Measurements from ENCODE around the gene CNOT6. TPM values are rescaled to one million over a fixed set of nuclear protein-coding genes. Genes with fewer than 3 reads are reported as not detected.

Gene CNOT6
- polyA plus RNA-seq, 1 donor = 23.0 TPM

DNA sequence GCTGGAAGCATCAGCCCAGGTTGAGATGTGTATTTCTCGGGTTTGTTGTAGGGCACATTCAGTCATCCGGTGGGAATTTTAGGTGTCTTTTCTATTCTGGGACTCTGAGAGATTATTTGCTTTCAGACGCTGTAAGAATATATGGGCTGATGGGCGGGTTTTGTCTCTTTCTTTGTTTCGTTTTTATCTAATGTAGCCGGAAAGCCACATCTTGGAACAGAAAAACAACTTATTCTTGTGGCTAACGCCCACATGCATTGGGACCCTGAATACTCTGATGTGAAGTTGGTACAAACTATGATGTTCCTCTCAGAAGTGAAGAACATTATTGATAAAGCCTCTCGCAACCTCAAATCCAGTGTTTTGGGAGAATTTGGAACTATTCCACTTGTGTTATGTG is 74.7 kb downstream of the CNOT6 start:
- DNase-seq (ENCODE audit: low read depth) = no peak

DNA sequence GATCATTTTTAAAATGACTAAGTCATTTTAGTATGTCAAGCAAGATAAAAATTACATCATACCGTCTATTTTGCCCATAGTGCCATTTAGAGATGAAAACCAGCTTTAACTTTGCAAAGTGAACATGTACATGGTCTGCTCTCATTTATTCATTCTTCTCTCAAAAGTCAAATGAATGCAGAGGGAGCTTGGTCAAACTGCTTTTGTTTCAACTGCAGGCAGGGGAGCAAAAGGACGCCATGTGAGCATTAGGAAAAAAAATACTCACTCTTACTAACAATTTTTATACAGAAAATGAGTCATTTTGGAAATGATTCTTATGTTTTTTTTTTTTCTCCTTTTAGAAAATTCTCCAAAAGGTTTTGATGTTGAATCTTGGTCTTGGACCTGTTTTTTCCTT is 81.4 kb downstream of the CNOT6 start:
- no peak for DNase-seq (ENCODE audit: low read depth)

DNA sequence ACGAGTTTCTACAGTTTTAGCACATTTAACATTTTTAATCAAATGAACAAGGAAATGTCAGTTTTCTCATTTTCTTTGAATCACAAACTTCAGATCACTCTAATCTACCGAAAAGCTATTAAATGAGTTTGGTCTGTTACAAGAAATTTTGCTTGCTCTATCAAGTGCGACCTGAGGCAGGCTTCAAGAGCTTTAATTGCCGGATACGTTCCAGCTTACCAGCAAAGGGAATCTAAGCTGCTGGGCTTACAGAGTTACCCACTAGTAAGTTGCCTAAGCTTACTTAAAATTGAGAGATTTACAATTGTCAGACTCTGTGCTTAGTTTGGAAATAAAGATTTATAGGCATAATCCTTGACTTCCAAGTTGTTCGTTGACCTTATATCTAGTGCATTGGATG is 86.5 kb downstream of the CNOT6 start:
- no peak for DNase-seq (ENCODE audit: low read depth)

DNA sequence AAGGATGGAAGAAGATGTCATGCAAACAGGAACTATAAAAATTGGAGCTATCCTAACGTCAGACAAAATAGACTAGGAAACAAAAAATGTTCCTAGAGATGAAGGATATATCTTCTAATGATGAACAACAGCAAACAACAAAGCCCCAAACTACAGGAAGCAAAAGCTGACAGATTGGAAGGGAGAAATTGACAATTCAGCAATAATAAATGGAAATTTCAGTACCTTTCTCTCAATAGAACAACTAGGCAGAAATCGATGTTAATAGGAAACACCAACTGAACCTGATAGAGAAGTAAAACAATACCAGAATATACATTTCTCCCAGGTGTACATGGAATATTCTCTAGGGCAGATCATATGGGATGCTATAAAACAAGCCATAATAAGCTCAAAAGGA is 89.6 kb downstream of the CNOT6 start:
- no peak for DNase-seq (ENCODE audit: low read depth)

DNA sequence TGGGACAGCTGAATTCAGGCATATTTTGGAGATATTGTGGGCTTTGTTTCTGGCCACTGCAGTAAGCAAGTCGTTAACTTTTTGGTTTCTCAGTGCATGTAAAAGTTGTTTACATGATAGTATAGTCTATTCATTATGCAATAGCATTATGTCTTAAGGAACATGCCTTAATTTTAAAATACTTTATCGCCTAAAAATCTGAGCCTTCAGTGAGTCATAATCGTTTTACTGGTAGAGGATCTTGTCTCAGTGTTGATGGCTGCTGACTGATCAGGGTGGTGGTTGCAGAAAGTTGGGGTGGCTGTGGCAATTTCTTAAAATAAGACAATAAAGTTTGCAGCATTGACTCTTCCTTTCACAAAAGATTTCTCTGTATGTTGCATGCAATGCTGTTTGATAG is 92.0 kb downstream of the CNOT6 start:
- no peak for DNase-seq (ENCODE audit: low read depth)

DNA sequence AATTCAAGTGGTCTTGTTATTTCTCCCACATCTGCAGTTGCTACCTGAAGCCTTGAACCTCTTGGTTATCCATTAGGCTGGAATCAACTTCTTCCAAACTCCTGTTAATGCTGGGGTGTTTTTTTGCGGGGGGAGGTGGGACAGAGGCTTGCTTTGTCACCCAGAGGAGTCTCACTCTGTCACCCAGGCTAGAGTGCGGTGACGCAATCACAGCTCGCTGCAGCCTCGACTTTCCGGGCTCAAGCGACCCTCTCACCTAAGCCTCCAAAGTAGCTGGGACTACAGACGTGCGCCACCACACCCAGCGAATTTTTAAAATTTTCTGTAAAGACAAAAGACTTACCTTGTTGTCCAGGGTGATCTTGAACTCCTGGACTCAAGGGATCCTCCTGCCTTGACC is 92.7 kb downstream of the CNOT6 start:
- DNase-seq (ENCODE audit: low read depth) = no peak

DNA sequence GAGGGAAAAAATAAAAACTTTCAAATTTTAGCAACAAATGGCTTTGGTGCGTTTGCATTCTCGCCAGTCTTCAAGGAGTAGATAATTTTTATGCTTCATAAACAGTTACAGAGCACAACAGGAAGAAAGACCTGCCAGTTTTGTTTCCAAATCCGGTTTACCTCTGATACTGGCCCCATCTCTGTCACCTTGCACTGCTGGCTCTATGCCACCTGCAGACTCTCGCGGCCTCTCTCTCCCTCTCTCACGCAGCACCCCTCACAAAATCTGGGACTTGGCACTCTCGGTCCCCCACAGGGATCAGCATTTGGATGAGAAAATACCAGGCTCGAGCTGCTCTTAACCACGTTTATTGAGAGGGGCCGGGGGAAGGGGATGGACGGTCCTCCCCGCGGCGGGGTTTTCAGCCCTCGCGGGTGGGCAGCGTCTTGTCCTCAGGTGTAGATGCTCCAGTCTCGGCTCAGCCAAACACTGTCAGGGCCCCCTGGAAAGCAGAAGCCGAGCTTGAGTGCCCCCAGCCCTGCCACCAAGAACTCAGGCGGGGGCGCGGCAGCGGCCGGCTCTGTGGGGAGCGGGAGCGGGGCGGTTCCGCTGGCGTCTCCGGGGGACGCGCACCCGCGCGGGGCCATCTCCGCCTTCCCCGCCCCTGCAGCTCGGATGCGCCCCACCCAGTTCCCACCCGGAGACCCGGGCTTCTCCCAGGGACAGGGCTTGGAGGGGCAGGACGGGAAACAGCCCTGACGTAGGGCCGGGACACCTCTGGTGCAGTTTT is 95.8 kb downstream of the CNOT6 start:
- DNase-seq (ENCODE audit: low read depth) = no peak

DNA sequence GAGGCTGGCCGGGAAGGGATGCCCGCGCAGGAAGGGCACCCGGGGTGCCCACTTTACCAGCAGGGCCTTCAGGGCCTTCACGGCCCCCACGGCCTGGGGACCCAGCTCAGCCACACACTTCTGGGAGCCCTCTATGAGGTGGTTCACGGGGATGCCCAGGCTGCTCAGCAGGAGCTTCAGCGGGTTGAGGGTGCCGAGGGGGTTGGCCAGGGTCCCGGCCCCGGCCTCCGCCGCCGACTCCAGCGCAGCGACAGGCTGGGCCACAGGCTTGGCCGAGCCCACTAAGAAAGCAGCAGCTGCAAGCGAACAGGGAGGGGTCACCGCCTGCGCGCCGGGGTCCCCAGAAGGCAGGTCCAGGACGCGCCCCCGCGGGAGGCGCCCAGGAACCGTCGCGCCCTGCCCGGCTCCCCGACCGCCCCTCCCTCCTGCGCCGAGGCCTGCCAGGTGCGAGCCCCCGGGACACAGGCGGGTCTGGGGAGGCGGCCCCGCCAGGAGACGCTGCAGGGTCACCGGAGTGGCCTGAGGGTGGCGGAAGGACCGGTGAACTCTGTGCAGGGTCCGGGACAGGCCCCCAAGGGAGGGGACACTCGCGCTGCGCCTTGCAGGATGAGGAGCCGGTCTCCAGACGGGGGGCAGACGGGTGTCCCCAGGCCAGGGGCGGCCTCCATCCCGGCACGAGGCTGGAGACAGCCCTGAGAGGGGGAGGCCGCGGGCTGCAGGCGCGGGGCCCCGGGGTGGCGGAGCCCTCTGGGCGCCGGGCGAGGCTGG is 96.5 kb downstream of the CNOT6 start:
- DNase-seq (ENCODE audit: low read depth) = no peak

DNA sequence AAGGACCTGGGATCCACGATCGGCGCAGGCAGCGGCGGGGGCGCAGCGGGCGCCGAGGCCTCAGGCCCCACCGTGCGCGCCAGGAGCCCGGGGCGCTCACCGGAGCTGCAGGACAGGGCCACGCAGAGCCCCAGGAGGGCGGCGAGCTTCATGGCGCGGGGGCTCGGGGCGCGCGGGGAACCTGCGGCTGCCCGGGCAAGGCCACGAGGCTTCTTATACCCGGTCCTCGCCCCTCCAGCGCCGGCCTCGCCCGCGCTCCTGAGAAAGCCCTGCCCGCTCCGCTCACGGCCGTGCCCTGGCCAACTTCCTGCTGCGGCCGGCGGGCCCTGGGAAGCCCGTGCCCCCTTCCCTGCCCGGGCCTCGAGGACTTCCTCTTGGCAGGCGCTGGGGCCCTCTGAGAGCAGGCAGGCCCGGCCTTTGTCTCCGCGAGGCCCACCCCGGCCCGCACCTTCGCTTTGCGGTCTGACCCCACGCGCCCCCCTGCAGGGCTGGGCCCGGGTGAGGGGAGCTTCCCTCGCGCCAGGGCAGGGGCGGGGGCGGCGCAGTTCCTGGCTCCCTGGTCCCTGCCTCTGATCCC is 97.2 kb downstream of the CNOT6 start, which contains the start of gene SCGB3A1:
Gene SCGB3A1 (minus strand): TSS at position 189 of the 577 bp plus-strand sequence. CDS start 37 bp downstream, at position 152.
- no peak for DNase-seq (ENCODE audit: low read depth)

DNA sequence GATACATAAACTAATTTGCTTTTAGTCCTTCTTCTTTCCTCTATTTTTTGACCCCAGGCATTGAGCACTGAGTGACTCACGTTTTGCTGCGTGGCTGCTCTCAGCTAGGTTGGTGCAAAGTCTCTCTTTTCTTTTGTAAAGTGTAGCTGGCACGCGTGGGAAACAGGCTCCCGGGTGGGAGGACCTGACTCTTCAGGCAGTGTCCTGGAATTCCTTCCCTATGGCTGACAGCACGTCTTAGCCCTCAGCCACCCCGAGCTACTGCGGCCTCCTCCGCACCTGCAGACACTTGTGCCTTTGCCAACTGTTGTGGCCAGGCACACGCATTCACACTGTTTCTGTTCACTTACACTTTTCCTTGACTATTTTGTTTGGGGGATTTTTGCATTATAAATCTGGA is 98.0 kb downstream of the CNOT6 start:
- DNase-seq (ENCODE audit: low read depth) = no peak

DNA sequence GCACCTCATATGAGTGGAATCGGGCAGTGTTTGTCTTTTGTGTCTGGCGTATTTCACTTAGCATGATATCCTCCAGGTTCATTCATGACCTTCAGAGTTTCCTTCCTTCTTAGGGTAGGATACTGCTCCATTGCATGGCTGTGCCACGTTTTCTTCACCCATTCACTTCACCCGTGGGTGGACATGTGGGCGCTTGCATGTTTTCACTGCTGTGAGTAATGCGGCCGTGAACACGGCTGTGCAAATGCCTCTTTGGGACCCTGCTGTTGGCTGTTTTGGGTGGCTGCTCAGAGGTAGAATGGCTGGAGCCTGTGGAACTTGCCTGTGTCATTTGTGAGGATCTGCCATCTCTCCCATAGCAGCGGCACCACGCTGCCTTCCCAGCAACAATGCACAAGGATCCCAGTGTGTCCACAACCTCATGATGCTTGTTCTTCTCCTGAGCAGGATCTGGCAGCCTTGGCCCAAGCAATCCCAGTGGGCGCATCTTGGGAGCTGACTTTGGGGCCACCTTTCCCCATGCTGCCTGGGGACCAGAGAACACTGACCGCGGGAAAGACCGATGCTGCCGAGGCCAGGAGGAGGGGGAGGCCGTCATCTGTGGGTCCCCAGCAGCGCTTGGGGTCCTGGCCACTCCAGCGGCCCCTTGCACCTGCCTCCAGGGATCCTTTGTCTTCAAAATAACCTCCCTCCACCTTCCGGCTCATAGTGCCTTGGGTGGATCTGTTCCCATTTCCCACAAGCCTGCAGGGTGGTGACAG is 99.4 kb downstream of the CNOT6 start:
- no peak for DNase-seq (ENCODE audit: low read depth)

DNA sequence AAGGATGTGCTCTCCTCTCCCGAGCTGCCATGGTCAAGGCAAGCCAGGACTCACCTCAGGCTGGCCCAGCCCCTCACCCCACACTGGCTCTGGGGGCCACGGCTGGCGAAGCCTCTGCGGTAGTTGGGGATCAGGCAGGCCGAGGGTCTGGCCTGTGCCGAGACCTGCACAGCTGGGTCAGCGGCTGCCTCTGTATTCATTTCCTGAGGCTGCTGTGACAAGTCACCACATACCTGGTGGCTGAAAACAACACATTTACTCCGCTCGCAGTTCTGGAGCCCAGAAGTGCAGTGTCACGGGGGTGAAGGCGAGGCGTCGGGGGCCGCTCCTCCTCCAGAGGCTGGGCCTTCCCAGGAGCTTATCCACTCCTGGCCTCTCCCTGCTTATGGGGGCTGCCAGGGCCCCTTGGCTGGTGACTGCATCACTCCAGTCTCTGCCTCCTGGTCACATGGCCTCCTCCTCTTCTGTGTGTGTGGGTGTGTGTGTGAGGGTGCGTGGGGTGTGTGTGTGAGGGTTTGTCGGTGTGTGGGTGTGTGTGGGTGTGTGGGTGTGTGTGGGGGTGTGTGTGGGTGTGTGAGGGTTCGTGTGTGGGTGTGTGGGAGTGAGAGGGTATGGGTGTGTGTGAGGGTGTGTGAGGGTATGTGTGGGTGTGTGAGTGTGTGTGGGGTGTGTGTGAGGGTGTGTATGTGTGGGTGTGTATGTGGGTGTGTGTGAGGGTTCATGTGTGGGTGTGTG is 100.3 kb downstream of the CNOT6 start:
- DNase-seq (ENCODE audit: low read depth) = no peak

DNA sequence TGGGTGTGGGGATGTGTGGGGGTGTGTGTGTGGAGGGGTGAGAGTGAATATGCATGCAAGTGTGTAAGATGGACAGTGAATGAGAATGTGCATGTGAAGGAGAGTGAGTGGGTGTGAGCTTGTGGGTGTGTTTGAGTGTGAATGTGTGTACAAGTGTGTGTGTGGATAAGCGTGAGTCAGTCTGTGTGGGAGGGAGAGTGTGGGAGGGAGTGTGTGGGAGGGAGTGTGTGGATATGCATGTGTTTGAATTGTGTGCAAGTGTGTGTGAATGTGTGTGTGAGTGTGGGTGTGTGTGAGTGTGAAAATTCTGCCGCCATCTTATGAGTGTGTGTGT is 100.8 kb downstream of the CNOT6 start:
- no peak for DNase-seq (ENCODE audit: low read depth)

DNA sequence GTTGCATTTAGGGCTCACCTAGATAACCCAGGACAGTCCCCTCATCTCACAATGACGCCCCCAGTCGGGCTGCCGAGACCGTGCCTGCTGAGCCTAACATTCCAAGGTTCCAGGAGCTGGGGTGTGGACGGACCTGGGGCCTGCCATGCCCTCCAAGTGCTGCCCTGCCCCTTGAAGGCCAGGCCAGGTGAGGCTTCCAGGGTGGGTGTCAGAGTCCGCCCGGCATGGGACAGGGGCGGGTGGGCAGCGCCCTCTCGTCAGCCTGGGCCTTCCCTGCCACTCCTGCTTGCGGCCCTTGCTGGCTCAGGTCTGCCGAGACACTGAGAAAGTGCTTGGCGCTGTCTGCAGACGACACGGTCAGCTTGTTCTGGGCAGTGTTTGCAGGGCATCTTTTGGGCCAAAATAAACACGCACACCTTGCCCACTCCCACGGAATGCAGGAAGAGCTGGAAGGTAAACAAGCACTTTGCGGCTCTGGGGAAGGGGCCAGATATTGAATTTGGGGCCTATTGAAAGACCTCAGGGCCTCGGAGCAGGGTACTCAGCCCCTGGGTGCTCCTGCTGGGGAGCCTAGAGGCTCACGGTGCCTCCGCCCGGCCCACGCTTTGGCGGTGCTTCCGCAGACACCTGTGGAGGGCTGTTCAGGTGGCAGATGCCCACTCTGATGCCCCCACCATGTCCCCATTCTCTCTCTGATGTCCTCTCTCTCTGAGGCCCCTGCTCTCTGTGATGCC is 101.4 kb downstream of the CNOT6 start:
- DNase-seq (ENCODE audit: low read depth) = no peak

DNA sequence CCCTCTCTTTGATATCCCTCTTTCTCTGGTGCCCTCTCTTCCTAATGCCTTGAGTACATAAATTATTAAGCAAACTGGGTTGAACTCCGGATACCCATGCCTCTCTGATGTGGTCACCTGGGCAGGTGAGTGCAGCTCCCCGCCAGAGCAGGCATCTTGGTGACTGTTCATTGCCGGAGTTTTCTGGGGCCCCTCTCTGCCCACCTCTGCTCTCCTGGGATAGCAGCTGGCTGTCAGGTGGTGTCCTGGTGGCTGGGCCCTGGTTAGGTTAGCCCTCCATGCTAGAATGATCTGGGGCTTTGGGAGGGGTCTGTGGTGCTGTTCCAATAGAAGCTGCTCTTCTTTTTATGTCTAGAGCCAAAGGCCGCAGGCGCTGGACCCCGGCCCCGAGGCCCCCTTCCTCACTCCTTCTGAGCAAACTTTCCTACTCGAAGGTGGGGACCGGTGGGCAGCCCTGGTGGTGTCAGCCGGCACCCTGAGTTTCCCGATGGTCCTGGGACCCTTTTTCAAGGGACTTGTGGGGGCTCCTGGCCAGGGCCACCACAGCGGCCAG is 102.0 kb downstream of the CNOT6 start:
- DNase-seq (ENCODE audit: low read depth) = no peak

DNA sequence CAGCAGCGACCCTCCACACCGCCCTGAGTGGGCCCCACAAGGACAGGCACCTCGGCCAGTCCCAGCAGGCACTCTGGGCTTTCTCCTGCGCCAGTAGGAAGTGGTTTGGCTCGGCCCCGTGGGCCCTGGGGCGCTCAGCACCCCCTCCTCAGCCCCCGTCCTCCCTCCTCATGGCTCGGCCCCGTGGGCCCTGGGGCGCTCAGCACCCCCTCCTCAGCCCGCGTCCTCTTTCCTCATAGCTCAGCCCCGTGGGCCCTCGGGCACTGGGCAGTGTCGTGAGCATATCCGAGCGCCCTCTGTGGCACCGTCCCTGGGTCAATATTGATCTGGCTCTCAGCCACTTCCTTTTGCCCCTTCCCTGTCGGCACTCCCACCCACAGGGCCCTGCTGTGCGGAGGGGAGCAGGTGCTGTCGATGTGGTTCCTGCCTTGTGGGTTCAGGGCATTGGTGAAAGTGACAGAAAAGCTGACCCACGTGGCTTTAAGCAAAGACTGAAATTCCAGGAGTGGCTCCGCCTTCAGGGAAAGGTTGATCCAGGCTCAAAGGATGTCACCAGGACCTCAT is 102.6 kb downstream of the CNOT6 start:
- DNase-seq (ENCODE audit: low read depth) = no peak

DNA sequence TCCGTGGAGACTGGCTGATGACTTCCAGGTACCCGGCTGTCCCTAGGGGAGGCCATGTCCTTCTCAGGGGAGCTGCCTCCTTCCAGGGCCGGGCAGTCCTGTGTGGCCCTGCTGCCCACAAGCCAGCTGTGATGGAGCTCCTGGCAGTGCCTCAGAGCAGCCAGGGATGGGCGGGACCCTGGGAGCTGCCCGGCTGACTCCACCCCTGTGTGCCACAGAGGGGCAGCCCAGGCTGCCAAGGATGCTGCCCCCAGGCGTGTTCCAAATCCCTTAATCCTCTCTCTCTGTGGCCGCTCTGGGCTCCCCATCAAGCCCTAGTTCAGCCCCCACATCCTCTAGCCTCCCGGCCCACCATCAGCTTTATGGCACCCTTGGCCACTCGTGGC is 104.1 kb downstream of the CNOT6 start:
- no peak for DNase-seq (ENCODE audit: low read depth)

DNA sequence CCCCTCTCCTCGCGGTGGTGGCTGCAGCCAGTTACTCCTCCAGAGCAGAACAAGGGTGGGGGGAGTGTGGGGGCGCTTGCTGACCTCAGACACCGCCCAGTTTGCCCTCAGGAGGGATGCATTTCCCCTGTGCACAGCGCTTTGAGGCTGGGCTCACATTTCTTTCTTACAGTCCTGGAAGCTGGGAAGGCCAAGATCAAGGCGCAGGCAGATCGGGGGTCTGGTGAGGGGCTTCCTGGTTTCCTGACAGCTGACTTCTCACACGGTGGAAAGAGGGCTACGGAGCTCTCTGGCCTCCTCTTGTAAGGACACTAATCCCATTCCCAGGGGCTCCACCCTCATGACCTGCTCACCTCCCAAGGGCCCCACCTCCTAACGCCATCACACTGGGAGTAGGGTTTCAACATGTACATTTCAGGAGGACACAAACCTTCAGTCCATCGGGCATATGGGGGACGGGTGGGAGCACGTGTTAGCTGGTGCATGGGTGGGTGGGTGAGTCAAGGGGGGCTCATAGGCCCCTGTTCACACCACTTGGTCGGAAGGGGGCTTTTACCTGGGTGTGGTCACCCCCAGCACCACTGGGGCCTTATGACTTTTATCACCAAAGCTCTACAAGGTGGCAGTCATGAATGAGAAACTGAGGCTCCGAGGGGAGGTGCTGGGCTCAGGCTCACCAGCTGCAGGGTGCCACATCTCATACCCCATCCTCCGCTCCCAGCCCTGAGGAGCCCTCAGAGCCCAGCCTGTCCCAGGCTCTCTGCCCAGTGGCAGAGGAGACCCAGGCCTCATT is 104.8 kb downstream of the CNOT6 start:
- no peak for DNase-seq (ENCODE audit: low read depth)

DNA sequence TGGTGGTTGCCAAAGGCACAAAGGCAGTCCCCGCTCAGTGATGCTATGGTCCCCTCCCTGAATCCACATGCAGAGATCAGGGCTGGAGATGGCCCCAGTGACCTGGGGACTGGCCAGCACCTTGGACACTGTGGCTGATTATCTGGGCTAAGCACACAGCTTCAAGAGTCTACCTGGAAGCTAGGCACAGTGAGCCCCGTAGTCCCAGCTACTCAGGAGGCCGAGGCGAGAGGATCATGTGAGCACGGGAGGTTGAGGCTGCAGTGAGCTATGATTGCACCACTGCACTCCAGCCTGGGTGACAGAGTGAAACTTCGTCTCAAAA is 105.4 kb downstream of the CNOT6 start:
- DNase-seq (ENCODE audit: low read depth) = no peak
